ENCODE measurements around the gene APIP.

APIP gene

DNA sequence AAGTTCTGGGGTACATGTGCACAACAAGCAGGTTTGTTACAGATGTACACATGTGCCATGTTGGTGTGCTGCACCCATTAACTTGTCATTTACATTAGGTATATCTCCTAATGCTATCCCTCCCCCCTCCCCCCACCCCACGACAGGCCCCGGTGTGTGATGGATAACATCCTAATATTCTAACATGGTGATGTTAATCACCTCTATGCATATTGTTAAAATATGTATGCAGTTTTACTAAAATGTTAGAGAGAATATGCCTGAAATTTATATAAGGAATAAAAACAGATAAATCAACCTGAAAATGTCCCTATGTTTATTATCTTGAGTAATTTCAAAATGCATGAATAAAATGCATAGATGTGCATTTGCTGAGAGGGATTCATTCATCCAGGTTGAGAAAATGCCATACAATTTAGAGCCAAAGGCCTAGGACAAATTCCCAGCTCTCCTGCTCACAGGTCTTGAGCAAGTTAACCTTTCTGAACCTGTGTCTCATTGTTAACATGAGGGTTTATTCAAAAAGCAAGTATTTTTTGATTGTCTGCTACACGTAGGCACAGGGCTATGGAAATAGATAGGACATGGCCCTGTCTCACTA is 38.7 kb downstream of the APIP start:
- no peak for DNase-seq

DNA sequence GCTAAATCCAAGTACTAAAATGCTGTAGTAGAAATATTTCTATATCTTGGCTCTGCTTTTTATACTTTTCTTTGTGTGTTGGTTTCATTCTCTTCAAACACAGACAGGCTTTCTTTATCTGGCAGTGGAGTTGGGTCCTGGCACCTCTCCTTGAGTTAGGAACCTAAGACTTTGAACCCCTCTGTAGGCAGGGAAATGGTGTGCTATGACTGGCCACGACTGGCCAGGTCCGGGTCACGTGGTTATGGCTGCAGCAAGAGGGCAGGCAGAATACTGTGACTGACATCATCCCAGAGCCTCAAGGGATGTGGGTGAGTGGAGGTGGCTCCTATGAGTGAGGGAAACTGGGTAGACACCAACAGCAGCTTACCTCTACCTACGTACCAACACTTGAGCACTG is 42.0 kb downstream of the APIP start:
- DNase-seq = no peak

GRCh38 chr11:34870548-34871196 is 45.5 kb downstream of the APIP start:
- no peak for DNase-seq

DNA sequence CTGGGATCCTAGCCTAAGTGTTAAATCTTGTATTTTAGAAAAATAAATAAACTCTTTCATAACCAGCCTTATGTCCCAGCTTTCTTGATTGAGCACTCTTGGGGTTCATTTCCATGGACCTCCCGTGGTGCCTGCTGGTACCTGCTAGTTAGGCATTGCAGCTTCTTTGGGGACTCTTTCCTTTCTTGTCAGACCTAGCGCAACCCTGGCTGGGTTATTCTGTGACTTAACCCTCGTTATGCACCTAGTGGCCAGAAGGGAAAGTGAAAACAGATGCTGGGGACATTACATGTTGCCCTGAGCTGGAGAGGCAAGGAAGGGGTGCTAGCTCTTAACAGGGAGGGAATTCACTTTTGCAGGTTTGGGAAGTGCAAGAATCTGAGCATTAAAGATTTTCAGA is 46.8 kb downstream of the APIP start:
- no peak for DNase-seq

- no peak for DNase-seq
These were observed 49.8 kb downstream of the APIP start for GRCh38 chr11:34866375-34866774.

GRCh38 chr11:34865261-34865660 is 50.9 kb downstream of the APIP start:
- no peak for DNase-seq

DNA sequence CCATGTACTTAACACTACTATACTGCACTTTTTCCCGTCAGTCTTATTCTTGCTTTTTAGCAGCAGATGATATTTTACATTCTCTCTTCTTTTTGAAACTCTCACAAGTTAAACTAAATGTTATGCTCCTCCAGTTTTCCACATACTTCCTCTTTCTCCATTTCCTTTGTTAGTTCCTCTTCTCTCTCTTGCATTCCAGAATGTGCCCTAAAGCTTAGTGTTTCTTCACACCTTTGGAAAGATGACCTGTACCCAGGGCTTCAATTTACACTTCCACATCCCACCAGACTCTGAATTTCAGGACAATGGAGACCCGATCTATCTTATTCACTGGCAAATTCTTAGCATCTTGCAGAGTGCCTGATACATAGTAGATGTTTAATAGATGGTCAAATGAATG is 51.8 kb downstream of the APIP start:
- DNase-seq = no peak

- no peak for DNase-seq
These were observed 53.1 kb downstream of the APIP start for GRCh38 chr11:34863048-34863447.

- DNase-seq = no peak
These were observed 55.7 kb downstream of the APIP start for GRCh38 chr11:34860518-34860917.

- no peak for DNase-seq
These were observed 56.1 kb downstream of the APIP start for GRCh38 chr11:34860034-34860433.

DNA sequence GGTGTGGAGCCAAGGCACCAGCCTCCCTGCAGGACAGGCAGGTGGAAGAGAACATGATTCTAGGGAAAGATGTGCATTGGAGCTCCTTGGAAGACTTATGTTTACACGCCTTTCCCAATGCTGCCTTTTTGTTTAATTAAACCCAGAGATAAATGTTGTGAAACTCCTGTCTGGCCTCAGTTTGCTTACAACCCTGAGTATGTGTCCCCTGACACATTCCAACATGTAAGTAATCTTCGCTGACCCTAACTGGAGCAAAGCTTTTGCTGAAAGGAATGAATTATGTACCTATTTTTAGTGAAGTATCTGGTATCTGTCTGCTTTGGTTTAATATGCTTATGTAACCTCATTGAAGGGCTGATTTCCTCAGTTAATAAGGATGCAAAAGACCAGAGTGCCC is 56.7 kb downstream of the APIP start:
- no peak for DNase-seq

- DNase-seq = no peak
These were observed 58.7 kb downstream of the APIP start for GRCh38 chr11:34857463-34857862.

GRCh38 chr11:34856251-34856650 is 59.9 kb downstream of the APIP start:
- DNase-seq = no peak

DNA sequence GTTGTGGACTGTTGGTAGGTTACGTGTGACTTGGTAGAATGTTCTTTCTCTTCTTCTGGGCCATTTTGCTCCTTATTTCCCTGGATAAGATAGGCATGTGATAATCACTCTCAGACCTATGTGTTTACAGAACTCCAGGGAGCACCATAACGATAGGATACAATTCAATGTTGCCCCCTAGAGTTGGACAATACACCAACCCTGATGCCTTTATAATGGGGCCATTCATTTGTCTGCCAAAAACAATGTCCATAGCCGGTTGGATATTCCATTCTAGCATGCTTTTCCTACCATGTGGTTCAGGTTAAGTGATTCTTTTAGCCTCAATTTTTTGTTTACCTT is 60.5 kb downstream of the APIP start:
- DNase-seq = no peak

DNA sequence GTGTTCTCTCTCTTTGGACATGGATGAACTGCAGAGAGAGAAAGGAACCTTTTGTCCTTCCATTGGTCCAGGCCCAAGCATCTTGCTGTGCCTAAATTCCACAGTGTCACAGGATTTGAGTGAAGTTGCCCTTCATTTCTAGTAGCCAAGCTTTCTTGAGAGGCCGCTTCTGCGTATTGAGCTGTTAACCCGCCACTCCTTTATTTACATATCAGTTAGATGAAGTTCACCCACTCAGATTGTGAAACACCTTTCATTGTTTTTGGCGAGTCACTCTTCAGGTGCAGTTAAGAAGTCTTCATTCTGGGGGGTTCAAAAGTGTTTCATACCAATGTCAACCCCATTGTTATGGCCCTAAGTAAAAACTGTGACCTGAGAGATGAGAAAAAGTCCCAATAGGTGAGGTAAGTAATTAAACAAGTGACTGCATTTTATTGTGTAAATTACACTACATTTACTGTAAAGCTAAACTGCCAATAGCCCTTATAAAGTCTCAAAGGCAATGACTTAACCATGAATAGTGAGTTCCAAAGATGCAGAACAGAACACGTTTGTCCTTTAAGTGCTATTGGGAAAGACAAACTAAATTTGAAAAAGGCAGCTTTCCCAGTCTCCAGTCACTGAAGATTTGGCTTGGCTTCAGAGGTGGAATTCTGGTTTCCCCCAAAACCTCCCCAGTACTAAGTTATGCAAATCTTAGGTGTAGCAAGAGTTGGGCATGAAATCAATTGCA is 61.0 kb downstream of the APIP start:
- DNase-seq = no peak

- DNase-seq = no peak
These were observed 64.3 kb downstream of the APIP start for GRCh38 chr11:34851916-34852315.

- no peak for DNase-seq
These were observed 65.8 kb downstream of the APIP start for GRCh38 chr11:34850334-34850733.

DNA sequence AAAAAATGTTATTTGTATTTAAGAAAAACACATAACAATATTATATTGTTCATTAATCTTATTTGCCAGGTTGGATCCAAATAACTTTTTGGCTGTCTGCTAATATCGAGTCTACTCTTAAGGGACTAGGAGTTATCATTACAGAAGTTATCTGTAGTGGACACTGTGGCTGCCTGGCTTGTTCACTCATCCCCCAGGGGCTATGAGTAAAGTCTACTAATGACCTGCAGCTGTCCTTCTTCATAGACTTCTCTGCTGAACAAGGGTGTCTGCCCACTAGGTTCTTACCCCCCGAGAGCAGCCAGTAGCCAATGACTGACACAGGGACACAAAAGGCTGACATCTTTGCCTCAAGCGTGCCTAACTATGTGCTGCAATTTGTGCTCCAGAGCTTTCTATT is 69.7 kb downstream of the APIP start:
- no peak for DNase-seq

GRCh38 chr11:34844463-34845112 is 71.6 kb downstream of the APIP start:
- no peak for DNase-seq

DNA sequence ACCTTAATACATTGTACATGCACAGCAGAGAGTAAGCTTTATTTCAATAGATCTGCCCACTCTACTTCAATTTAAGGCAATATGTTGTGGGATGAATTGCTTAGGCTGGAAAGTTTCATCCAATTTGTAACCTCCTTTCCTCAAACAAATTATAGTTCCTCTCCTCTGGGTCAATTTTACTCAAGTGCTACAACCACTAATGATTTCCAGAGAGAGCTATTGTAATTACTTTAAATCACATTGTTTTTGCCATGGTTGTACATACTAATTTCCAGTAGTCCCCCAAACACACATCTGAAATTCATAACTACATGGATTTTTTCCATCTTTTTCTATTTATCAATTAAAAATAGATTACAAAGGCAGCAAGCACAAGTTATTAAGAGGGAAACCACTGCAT is 72.9 kb downstream of the APIP start:
- no peak for DNase-seq

DNA sequence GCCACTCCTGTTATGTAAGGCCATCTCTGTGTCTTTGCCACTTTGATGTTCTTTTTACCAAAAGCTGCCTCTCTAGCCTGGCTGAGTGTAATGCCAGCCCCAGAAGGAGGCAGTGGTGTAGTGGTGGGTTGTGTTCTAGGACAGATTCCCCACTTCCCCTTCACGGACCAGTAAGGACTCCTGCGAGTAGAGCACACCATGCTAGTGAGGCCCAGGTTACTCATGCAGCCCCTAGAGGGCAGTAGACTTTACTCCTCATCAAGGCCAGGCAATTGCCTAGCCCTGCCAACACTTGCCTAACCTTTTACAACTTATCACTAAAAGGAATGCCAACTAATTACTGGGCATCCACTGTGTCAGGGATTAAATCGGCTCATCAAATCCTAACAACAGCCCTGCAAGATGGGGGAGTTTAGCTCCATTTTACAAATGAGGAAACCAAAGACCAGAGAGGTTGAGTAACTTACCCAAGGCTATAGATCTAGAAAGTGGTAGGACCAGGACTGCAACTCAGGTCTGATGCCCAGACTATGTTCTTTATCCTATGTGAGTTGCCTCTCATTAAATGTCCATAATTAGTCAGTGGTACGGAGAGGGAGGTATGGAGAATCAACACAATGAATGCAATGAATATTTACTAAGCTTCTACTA is 75.3 kb downstream of the APIP start:
- peak; percentile 48 for DNase-seq

DNA sequence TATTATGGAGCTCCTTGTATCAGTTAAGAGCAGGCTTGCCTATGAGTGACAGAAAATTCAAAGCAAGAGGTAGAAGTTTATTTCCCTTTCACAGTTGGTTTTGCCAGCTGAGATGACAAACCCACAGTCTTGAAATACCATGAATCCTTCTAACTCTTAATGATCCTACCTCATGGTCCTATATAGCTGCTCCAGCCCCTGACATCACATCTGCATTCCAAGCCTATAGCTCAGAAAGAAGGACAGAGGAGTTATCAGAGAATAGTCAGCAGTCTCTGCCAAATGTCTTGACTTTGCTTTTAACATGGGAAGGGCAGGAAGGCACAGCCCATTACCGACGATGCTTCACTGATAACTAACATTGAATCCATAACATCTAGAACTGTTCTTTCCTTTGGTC is 76.2 kb downstream of the APIP start:
- no peak for DNase-seq
